TTC549 (cell line): ENCODE measurements around the gene ARHGAP33.

ENCODE experiments used
- FAIRE-seq: peaks from 2 replicates; lab custom pipeline; 2012; peaks lifted over from hg19 to GRCh38; lab: Jason Lieb, UNC

The ARHGAP33 gene

GRCh38 chr19:35780058-35780457 lies 4.7 kb downstream of the ARHGAP33 start:
- no peak for FAIRE-seq

- FAIRE-seq: no peak
Observed at GRCh38 chr19:35780717-35781116, 5.4 kb downstream of the ARHGAP33 start.

- no peak for FAIRE-seq
Observed at GRCh38 chr19:35781650-35782049, 6.3 kb downstream of the ARHGAP33 start.

GRCh38 chr19:35782589-35782988 lies 7.2 kb downstream of the ARHGAP33 start:
- no peak for FAIRE-seq

GRCh38 chr19:35783469-35784434 lies 8.4 kb downstream of the ARHGAP33 start:
- FAIRE-seq: no peak

- no peak for FAIRE-seq
Observed at GRCh38 chr19:35784503-35785338, 9.4 kb downstream of the ARHGAP33 start.

GRCh38 chr19:35785339-35785627 lies 9.9 kb downstream of the ARHGAP33 start:
- no peak for FAIRE-seq

- FAIRE-seq: no peak
Observed at GRCh38 chr19:35786299-35787160, 11.2 kb downstream of the ARHGAP33 start.

GRCh38 chr19:35787227-35787799 lies 11.9 kb downstream of the ARHGAP33 start:
- FAIRE-seq: no peak

- FAIRE-seq: no peak
Observed at GRCh38 chr19:35788205-35788960, 13.0 kb downstream of the ARHGAP33 start.

- FAIRE-seq: no peak
Observed at GRCh38 chr19:35789195-35789977, 14.0 kb downstream of the ARHGAP33 start.

- FAIRE-seq: no peak
Observed at GRCh38 chr19:35789978-35790944, 14.9 kb downstream of the ARHGAP33 start.

- no peak for FAIRE-seq
Observed at GRCh38 chr19:35790981-35791813, 15.8 kb downstream of the ARHGAP33 start.

GRCh38 chr19:35791814-35792279 lies 16.5 kb downstream of the ARHGAP33 start:
- no peak for FAIRE-seq

GRCh38 chr19:35792312-35792711 lies 16.9 kb downstream of the ARHGAP33 start:
- FAIRE-seq: no peak

GRCh38 chr19:35792888-35793287 lies 17.5 kb downstream of the ARHGAP33 start:
- no peak for FAIRE-seq

- FAIRE-seq: no peak
Observed at GRCh38 chr19:35793381-35794165, 18.2 kb downstream of the ARHGAP33 start.
